GM20000 (cell line): ENCODE measurements around the gene C3orf85.
"Not testable (repeated sequence)": the region's sequence is repeated elsewhere in the genome, so short reads cannot be mapped to it uniquely, and the experiment has no call there.

Experiments used
- DNase-seq: peaks from one replicate; pipeline ENCODE4 v3.0.0; 2012; ENCODE audit warnings: low spot score
- TF ChIP-seq, protein P1 (sequence below): IDR thresholded peaks from 2 replicates; pipeline ENCODE4 v1.5.1; 2012; ENCODE audit warnings: mild to moderate bottlenecking, control low read depth; ENCODE audit errors: extremely low read depth, missing control alignments

C3orf85 gene

DNA sequence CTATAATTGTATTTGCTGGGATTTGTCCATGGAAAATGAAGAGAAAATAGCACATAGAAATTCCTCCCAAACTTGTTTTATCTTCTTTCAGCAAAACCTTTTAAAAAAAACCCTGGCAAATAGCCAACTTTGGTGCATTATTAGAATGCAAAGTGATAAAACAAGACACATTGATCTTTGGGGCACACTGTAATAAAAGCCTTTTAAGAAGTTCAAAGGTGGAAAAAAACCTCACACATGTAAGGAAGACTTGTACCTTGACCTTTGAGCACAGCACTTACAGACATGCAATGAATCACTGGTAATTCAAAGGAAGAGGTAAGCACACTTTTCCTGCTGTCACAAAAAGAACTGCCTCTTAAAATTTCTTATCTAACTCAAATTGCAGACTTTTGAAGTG lies 10.6 kb upstream of the C3orf85 start:
- TF ChIP-seq, protein P1, sequence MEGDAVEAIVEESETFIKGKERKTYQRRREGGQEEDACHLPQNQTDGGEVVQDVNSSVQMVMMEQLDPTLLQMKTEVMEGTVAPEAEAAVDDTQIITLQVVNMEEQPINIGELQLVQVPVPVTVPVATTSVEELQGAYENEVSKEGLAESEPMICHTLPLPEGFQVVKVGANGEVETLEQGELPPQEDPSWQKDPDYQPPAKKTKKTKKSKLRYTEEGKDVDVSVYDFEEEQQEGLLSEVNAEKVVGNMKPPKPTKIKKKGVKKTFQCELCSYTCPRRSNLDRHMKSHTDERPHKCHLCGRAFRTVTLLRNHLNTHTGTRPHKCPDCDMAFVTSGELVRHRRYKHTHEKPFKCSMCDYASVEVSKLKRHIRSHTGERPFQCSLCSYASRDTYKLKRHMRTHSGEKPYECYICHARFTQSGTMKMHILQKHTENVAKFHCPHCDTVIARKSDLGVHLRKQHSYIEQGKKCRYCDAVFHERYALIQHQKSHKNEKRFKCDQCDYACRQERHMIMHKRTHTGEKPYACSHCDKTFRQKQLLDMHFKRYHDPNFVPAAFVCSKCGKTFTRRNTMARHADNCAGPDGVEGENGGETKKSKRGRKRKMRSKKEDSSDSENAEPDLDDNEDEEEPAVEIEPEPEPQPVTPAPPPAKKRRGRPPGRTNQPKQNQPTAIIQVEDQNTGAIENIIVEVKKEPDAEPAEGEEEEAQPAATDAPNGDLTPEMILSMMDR: no peak

GRCh38 chr3:109127553-109127952 lies 9.0 kb upstream of the C3orf85 start:
- DNase-seq: no peak
- TF ChIP-seq, protein P1: no peak

More for the DNA sequence above, 10.6 kb upstream of the C3orf85 start:
- no peak for DNase-seq

GRCh38 chr3:109131276-109131675 lies 5.2 kb upstream of the C3orf85 start:
- no peak for DNase-seq
- TF ChIP-seq, protein P1: no peak

DNA sequence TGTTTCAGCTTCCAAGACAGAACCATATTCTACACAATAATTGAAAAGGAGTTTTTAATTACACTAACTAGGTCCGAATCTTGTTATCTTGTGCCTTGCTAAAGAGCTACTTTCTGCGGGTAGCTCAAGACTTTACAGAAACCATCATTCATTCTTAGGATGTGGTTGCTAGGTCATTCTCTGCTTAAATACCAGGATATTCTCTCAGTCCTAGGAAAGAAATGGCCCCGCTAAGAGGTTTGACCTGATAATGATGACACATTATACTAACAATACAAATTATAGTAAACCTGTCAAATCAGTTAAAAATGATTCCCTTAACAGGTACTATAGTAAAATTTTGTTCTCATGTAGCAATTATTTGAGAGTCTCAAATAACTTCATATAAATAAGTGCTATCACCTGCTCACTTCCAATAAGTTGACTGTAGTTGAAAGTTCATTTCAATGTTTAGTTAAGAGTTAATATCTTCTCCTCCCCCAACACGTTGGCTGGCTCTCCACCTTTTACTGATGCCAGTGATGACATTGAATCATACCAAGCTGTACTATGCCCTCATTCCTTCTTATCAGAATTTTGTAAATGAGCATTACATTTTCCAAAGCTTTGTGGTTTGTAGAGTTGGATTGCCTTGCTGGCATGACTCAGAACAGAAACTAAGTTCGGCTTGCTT lies 3.6 kb upstream of the C3orf85 start:
- no peak for DNase-seq
- TF ChIP-seq, protein P1: no peak

- DNase-seq: not testable (repeated sequence)
Measured at GRCh38 chr3:109133474-109133816, 3.1 kb upstream of the C3orf85 start.

- DNase-seq: no peak
- TF ChIP-seq, protein P1: no peak
Measured at GRCh38 chr3:109137761-109138160, 1.2 kb downstream of the C3orf85 start.

GRCh38 chr3:109140318-109140717 lies 3.8 kb downstream of the C3orf85 start:
- no peak for DNase-seq
- TF ChIP-seq, protein P1: no peak

GRCh38 chr3:109143646-109144045 lies 7.1 kb downstream of the C3orf85 start:
- DNase-seq: no peak
- TF ChIP-seq, protein P1: no peak
